NCI-H2171 treated with DMSO at 0.1 percent for 48 hours (cell line): Measurements from ENCODE around the gene ZC3H14.

Experiments used
- DNase-seq: peaks from one replicate; lab custom pipeline; 2025; lab: John Stamatoyannopoulos, UW

The ZC3H14 gene

GRCh38 chr14:88552876-88553275, 10.0 kb upstream of the ZC3H14 start:
- DNase-seq: no peak

GRCh38 chr14:88553886-88554456, 8.9 kb upstream of the ZC3H14 start:
- no peak for DNase-seq

- DNase-seq: peak; percentile 25
These were observed 8.2 kb upstream of the ZC3H14 start, which contains the start of gene PTPN21 for GRCh38 chr14:88554457-88555286. PTPN21 (minus strand) TSS chr14:88555007; CDS start chr14:88550417, 4,590 bp downstream.

GRCh38 chr14:88556581-88556980, 6.3 kb upstream of the ZC3H14 start:
- no peak for DNase-seq

- peak; percentile 47 for DNase-seq
These were observed 3.0 kb upstream of the ZC3H14 start for GRCh38 chr14:88559852-88560251.

GRCh38 chr14:88562532-88562830, 356 bp upstream of the ZC3H14 start:
- no peak for DNase-seq

- no peak for DNase-seq
These were observed 1.0 kb downstream of the ZC3H14 start for GRCh38 chr14:88563845-88564244.

GRCh38 chr14:88565427-88565826, 2.6 kb downstream of the ZC3H14 start:
- no peak for DNase-seq

GRCh38 chr14:88568196-88568595, 5.4 kb downstream of the ZC3H14 start:
- no peak for DNase-seq

GRCh38 chr14:88572117-88572516, 9.3 kb downstream of the ZC3H14 start:
- DNase-seq: no peak

- no peak for DNase-seq
These were observed 13.4 kb downstream of the ZC3H14 start for GRCh38 chr14:88576222-88576621.

- no peak for DNase-seq
These were observed 21.6 kb downstream of the ZC3H14 start for GRCh38 chr14:88584451-88584850.

- no peak for DNase-seq
These were observed 25.2 kb downstream of the ZC3H14 start for GRCh38 chr14:88588081-88588480.

GRCh38 chr14:88590173-88590572, 27.3 kb downstream of the ZC3H14 start:
- peak; percentile 32 for DNase-seq

- DNase-seq: peak; percentile 78
These were observed 29.2 kb downstream of the ZC3H14 start for GRCh38 chr14:88592031-88592430.

GRCh38 chr14:88597038-88597437, 34.2 kb downstream of the ZC3H14 start:
- no peak for DNase-seq

- DNase-seq: no peak
These were observed 34.8 kb downstream of the ZC3H14 start for GRCh38 chr14:88597601-88598000.

- no peak for DNase-seq
These were observed 35.3 kb downstream of the ZC3H14 start for GRCh38 chr14:88598097-88598675.

- no peak for DNase-seq
These were observed 36.5 kb downstream of the ZC3H14 start for GRCh38 chr14:88599326-88599725.

GRCh38 chr14:88599761-88600439, 37.1 kb downstream of the ZC3H14 start:
- no peak for DNase-seq

- peak; percentile 87 for DNase-seq
These were observed 41.4 kb downstream of the ZC3H14 start for GRCh38 chr14:88604212-88604611.

GRCh38 chr14:88605594-88605993, 42.8 kb downstream of the ZC3H14 start:
- DNase-seq: no peak

- DNase-seq: no peak
These were observed 45.0 kb downstream of the ZC3H14 start for GRCh38 chr14:88607829-88608228.
